Natural killer cell treated with Interleukin-12 subunit alpha and Interleukin-12 subunit beta and Interleukin-15 and Interleukin-18, amount 100 ng/mL, for 72 hours (primary cell): ENCODE measurements around the gene DGCR8. TPM values are rescaled to one million over a fixed set of nuclear protein-coding genes. Genes with fewer than 3 reads are reported as not detected.

ENCODE experiments used
- ATAC-seq, 2 donors: fragments of 150-1000 bp; cut with Tn5 transposase in 1 of 2; sonication (Bioruptor Pico), chemical (Tn5 transposase) in 1 of 2; 2 replicates each; pipeline ENCODE4 v1.10.0; 2021
- DNase-seq: peaks from one replicate; pipeline ENCODE4 v3.0.0; 2022; ENCODE audit warnings: low spot score
- H3K27ac Mint-ChIP-seq, 2 donors: 1 replicate in 1 of 2; 2 replicates in 1 of 2; pipeline ENCODE4 v1.8.0; 2022; ENCODE audit warnings: mixed read lengths in 2 of 2, mild to moderate bottlenecking in 1 of 2, moderate library complexity in 1 of 2
- H3K27me3 Mint-ChIP-seq, 2 donors: 1 replicate in 1 of 2; 2 replicates in 1 of 2; pipeline ENCODE4 v1.8.0; 2022; ENCODE audit warnings: mixed read lengths in 2 of 2
- H3K36me3 Mint-ChIP-seq: one replicate; pipeline ENCODE4 v1.8.0; 2022; ENCODE audit warnings: mixed read lengths
- H3K4me1 Mint-ChIP-seq, 2 donors: 1 replicate in 1 of 2; 2 replicates in 1 of 2; pipeline ENCODE4 v1.8.0; 2022; ENCODE audit warnings: low read depth in 2 of 2, mixed read lengths in 2 of 2, mild to moderate bottlenecking in 1 of 2
- H3K4me3 Mint-ChIP-seq: one replicate; pipeline ENCODE4 v1.8.0; 2022; ENCODE audit warnings: mixed read lengths
- H3K9me3 Mint-ChIP-seq: 2 replicates; pipeline ENCODE4 v1.8.0; 2022; ENCODE audit warnings: mixed read lengths
- total RNA-seq, 2 donors: library from RNA; stranded (reverse); gene quantifications; one replicate each; pipeline ENCODE4 v1.2.3, GENCODE V29; 2022

DGCR8 gene
- total RNA-seq, 2 donors from 2014 or later: 60.1 to 89.5 TPM

DNA sequence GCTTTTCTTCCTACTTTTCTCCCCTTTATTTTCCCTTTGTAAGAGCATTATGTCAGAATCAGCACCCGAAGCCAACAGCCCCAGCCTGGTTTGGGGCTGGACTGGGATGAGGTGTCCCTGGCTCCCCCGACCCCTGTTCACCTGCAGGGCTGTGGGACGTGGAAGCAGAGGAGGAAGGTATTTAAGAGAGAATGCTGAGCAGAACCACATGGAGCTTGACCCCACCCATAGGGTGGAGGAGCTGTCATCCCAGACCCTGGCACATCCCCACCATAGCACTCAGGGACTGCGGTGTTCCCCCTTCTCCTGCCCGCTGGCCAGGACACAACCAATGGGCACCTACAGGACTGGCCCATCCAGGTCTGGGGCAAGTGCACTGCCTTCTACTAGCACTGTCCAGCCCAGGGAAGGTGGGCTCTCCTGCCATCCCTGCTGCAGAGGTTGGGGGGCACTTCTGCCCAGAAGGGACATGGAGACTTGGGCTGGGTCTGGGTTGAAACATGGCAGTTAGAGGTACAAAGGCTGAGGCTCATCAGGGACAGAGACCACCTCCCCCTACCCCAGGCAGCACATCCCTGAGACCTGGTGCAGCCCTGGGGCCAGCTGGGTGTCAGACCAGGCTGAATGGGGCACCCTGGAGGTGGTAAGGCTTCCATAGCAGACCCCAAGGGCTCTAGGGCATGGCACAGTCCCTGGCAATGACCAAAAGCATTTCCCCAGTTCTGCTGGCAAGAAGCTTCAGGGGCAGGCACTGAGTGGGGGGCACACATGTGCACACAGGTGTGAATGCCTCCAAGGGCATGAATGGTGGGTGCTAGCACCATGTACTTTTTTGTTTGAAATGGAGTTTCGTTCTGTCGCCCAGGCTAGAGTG is 39.5 kb upstream of the DGCR8 start:
- ATAC-seq (peak; percentile 3 to 25), DNase-seq (no peak)
- Mint-ChIP-seq H3K9me3 (no peaks in the 10 kb centered on the region), H3K4me1 (peaks cover 9 to 12% of the 10 kb centered on the region in 2 donors), H3K36me3 (peaks cover 1% of the 10 kb centered on the region), H3K4me3 (no peak overlapping the region), H3K27me3 (no peaks in the 10 kb centered on the region), H3K27ac (no peak overlapping the region)

DNA sequence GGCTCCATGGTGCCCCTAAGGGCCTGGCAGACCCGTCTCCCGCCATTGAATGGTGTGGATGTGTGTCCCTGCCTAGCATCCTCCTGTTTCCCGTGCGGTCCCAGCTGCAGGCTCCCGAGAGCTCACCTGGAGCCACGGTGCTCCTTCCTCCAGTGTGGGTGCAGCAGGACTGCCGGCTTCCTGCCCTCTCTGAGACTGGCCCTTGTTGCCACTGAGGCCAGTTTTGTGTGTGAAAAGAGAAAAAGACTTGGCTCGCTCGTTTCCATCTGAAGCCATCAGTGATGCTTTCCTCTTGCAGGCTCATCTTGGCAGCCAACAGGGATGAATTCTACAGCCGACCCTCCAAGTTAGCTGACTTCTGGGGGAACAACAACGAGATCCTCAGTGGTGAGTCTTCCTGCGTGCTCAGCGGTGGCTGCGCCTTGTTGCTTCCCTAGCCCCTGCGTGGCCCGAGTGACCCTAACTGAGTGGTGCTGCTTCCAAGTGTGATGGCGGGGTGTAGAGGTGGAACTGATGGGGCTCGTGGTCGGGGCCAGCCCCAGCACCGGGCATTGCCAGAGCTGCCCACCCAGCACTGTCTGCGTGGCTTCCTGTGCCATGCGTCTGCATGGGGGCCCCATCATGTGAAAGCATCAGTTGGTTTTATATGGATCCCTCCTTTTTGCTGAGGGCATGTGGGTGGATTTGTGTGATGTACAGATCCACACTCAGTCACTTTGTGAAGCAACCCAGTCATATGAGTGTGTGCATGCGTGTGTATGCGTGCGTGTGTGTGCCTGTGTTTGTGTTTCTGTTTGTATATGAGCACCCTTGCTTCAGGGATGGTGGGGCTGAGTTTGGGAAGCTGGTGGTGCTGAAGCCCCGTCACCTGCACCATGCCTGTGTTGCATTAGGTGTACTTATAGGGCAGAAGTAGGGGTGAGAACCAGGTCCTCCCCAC is 36.7 kb upstream of the DGCR8 start:
- Mint-ChIP-seq H3K9me3 (no peaks in the 10 kb centered on the region), H3K36me3 (peaks cover 6% of the 10 kb centered on the region), H3K4me3 (no peak overlapping the region), H3K27me3 (no peaks in the 10 kb centered on the region), H3K27ac (no peak overlapping the region), H3K4me1 (peaks cover 0 to 6% of the 10 kb centered on the region in 2 donors)
- no peak for ATAC-seq
- no peak for DNase-seq

DNA sequence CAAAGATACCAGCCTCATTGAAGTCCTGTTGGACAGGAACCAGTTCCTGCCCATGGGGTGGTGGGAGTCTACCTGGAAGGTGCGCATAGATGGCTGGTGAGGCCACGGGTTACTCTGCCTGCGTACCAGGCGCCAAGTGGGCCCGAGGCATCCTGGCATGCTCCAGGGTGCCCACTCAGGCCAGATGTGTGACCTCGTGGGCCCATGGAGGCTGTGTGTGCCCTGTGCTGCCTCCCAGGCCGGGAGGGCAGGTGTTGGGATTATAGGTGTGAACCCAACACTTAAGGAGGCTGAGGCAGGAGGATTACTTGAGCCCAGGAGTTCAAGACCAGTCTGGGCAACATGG is 36.1 kb upstream of the DGCR8 start:
- no peak for DNase-seq
- no peaks in the 10 kb centered on the region for H3K9me3 Mint-ChIP-seq
- H3K4me3 Mint-ChIP-seq: no peak overlapping the region
- H3K27ac Mint-ChIP-seq: no peak overlapping the region
- no peaks in the 10 kb centered on the region for H3K27me3 Mint-ChIP-seq
- H3K4me1 Mint-ChIP-seq: peaks cover 0 to 7% of the 10 kb centered on the region in 2 donors
- no peak for ATAC-seq
- peaks cover 10% of the 10 kb centered on the region for H3K36me3 Mint-ChIP-seq

DNA sequence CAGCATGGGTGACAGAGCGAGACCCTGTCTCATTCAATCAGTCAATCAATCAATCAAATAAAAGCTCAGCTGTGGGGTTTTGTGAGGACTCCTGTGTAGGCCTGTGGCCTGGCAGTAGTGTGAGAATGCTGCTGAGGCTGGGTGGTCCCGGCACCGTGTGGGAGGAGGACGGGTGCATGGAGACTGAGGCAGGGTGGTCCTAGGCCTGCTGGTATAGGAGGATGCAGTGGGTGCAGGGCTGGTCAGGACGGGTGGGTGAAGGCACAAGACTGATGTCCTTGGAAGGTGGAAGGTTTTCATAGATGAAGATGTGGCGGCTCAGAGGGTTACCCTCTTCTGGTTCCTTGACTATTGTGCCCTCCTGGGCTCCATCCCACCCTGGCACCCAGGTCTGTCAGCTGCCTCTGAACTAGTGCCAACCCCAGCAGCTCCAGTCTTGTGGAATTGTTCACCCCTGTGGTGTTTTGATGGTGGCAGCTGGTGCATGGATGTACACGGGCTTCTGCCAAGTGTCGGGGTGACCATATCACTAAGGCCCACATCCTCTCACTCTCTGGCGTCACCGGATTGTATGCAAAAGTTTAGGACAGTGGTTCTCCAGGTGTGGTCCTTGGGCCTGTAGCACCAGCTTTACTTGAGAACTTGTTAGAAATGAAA is 35.4 kb upstream of the DGCR8 start:
- Mint-ChIP-seq H3K9me3 (no peaks in the 10 kb centered on the region), H3K36me3 (peaks cover 12% of the 10 kb centered on the region), H3K4me3 (no peak overlapping the region), H3K27me3 (no peaks in the 10 kb centered on the region), H3K27ac (no peak overlapping the region), H3K4me1 (peaks cover 0 to 10% of the 10 kb centered on the region in 2 donors)
- ATAC-seq: peak in 1 of 2 donors; percentile 52
- DNase-seq: no peak

DNA sequence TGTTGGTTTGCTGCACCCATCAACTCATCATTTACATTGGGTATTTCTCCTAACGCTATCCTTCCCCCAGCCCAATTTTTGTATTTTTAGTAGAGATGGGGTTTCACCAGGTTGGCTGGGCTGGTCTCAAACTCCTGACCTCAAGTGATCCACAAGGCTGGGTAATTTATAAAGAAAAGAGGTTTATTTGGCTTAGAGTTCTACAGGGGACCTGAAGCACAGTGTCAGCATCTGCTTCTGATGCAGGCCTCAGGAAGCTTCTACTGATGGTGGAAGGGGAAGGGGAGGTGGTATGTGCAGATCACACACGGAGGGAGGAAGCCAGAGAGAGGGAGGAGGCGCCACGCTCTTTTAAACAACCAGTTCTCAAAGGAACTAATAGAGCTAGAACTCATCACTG is 33.3 kb upstream of the DGCR8 start:
- no peak for ATAC-seq
- Mint-ChIP-seq H3K4me3 (no peak overlapping the region), H3K27me3 (no peaks in the 10 kb centered on the region), H3K27ac (no peak overlapping the region), H3K36me3 (peaks cover 12% of the 10 kb centered on the region), H3K9me3 (no peaks in the 10 kb centered on the region), H3K4me1 (peaks cover 0 to 10% of the 10 kb centered on the region in 2 donors)
- no peak for DNase-seq

DNA sequence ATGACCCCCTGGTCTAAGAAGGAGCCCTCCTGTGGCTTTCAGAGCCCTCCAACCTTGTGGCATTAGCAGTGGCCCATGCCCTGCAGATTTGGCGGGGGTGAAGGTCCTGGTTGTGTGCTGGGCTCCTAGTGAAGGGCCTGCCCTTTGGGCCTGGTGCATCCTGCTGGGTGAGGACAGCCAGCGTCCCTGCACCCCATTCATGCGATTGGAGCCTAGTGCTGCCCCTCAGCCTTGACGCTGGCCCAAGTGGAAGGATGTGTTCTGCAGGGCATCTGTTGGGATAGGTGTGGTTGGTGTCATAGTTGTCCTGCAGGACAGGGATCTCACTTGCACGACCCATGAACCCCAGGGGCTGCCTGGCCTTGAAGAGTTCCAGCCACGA is 28.1 kb upstream of the DGCR8 start:
- DNase-seq: no peak
- Mint-ChIP-seq H3K9me3 (no peaks in the 10 kb centered on the region), H3K4me1 (peaks cover 0 to 4% of the 10 kb centered on the region in 2 donors), H3K36me3 (peaks cover 5% of the 10 kb centered on the region), H3K4me3 (no peak overlapping the region), H3K27me3 (no peaks in the 10 kb centered on the region), H3K27ac (no peak overlapping the region)
- peak in 1 of 2 donors; percentile 16 for ATAC-seq

DNA sequence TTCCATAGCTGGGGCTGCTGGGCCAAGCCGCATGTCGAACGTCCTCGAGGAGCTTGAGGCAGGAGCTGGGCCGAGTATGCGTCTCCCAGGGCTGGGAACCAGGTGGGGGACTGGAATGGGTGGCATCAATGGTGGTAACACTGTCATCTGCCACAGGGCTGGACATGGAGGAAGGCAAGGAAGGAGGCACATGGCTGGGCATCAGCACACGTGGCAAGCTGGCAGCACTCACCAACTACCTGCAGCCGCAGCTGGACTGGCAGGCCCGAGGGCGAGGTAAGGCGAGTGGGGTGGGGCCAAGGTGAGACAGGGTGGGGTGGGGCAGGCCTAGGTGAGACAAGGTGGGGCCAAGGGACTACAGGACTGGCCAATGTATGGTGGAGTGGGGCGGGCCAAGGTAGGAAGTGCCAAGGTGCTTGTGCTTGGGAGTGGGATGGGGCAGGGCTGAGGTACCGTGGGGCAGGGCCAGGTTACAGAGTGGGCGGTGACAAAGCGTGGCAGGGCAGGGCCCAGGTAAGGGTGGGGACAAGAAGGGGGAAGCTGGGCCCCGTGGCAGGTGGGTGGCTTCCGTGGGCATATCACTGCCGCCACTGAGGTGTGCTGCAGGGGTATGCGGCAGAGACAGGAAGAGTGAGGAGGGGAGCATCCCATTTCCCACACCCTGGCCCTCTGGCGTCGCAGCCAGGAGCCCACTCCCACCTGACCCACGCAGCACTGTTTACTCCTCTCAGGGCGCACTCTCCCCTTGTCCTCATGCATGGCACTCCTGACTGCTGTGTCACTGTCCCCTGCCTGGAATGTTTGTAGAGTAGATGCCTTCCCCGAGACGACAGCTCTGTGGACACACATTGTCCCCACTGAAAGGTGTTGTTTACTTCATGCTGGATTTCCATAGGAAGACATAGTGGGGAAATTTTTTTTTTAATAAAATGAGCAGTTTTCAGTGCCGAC is 27.5 kb upstream of the DGCR8 start:
- Mint-ChIP-seq H3K27me3 (no peaks in the 10 kb centered on the region), H3K4me1 (peaks cover 0 to 4% of the 10 kb centered on the region in 2 donors), H3K27ac (no peak overlapping the region), H3K36me3 (peaks cover 5% of the 10 kb centered on the region), H3K9me3 (no peaks in the 10 kb centered on the region), H3K4me3 (no peak overlapping the region)
- DNase-seq (no peak), ATAC-seq (peak in 1 of 2 donors; percentile 45)

DNA sequence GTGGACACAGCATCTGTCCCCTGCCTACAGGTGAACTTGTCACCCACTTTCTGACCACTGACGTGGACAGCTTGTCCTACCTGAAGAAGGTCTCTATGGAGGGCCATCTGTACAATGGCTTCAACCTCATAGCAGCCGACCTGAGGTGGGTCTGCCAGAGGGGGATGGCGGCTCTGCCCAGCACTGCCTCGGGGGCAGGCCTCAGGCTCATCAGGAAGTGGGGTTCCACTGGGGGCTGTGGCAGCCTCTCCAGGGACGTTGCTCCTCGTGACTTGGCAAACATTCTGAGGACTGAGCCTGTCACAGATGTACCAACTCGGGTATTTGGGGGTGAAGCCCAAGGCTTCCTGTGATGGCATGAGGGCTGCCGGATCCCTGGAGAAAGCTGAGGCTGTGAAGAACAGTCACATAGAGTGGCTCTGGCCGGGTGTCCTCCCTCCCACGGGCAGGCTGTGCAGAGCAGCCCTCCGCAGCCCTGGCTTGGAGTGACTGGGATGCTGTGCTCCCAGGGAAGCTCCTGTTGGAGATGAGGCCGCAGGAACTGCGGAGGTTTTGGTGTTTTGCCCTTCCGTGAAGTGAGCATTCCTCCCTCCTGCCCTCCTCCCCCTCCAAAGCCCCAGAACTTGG is 26.5 kb upstream of the DGCR8 start:
- Mint-ChIP-seq H3K36me3 (peaks cover 5% of the 10 kb centered on the region), H3K4me1 (peaks cover 4 to 6% of the 10 kb centered on the region in 2 donors), H3K27me3 (no peaks in the 10 kb centered on the region), H3K9me3 (no peaks in the 10 kb centered on the region), H3K4me3 (no peak overlapping the region), H3K27ac (no peak overlapping the region)
- no peak for ATAC-seq
- DNase-seq: no peak

DNA sequence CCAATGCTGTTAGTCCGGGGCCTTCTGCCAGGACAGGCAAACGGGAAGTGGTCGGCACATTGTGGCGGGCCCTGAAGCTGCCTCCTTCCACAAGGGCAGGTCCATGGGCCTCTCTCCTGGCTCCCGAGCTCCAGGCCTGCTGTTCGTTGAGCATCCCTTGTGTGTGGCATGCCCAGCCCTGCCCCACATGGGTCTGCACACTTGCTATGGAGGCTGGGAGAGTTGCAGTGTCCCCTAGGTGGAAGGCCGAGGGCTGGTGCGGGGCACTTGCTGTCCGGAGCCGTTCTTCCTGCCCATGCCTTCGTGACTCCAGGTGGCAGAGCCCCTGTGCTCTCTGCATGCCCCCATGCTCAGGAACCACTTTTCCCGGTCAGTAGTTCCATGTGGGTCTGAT is 26.0 kb upstream of the DGCR8 start:
- H3K4me1 Mint-ChIP-seq: peaks cover 8 to 10% of the 10 kb centered on the region in 2 donors
- no peaks in the 10 kb centered on the region for H3K9me3 Mint-ChIP-seq
- DNase-seq (no peak), ATAC-seq (no peak)
- no peaks in the 10 kb centered on the region for H3K27me3 Mint-ChIP-seq
- no peak overlapping the region for H3K27ac Mint-ChIP-seq
- peaks cover 2% of the 10 kb centered on the region for H3K36me3 Mint-ChIP-seq
- no peak overlapping the region for H3K4me3 Mint-ChIP-seq

DNA sequence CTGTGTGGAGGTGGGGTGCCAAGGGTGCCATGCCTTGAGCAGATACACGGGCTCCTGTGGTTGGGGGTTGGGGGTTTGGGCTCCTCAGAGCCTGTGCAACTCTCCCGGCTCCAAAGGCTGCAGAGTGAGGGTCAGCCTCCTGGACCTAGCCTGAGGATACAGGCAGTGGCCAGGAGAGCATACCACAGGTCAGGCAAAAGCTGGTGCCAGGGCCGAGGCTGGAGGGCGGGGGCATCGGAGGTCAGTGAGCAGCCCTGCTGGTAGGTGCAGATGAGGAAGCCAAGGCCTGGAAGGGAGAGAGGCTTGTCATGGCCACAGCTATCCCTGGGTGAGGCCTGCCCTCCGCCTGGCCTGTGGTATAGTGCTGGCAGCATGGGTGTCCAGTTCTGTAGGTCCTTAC is 25.6 kb upstream of the DGCR8 start:
- ATAC-seq: no peak
- Mint-ChIP-seq H3K9me3 (no peaks in the 10 kb centered on the region), H3K4me1 (peaks cover 10 to 15% of the 10 kb centered on the region in 2 donors), H3K27ac (no peak overlapping the region), H3K4me3 (no peak overlapping the region), H3K36me3 (no peaks in the 10 kb centered on the region), H3K27me3 (no peaks in the 10 kb centered on the region)
- DNase-seq: no peak

DNA sequence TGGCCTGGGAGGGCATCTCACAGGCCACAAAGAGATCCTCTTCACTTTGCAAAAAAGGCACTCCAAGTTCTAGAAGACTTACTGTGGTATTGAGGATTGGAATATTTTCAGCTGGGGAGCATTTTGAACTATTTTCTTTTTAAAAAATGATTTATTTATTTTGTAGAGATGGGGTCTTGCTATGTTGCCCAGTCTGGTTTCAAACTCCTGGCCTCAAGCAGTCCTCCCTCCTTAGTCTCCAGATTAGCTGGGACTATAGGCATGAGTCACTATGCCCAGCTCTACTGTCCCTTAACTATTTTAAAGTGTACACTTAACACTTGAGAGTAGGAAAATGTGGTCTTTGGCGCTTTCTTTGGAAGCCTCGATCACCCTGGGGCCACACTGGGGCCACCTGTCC is 24.9 kb upstream of the DGCR8 start:
- no peaks in the 10 kb centered on the region for H3K36me3 Mint-ChIP-seq
- H3K4me1 Mint-ChIP-seq: peaks cover 14 to 18% of the 10 kb centered on the region in 2 donors
- H3K27me3 Mint-ChIP-seq: no peaks in the 10 kb centered on the region
- no peak for ATAC-seq
- H3K27ac Mint-ChIP-seq: no peak overlapping the region
- H3K9me3 Mint-ChIP-seq: no peaks in the 10 kb centered on the region
- H3K4me3 Mint-ChIP-seq: no peak overlapping the region
- DNase-seq: no peak

DNA sequence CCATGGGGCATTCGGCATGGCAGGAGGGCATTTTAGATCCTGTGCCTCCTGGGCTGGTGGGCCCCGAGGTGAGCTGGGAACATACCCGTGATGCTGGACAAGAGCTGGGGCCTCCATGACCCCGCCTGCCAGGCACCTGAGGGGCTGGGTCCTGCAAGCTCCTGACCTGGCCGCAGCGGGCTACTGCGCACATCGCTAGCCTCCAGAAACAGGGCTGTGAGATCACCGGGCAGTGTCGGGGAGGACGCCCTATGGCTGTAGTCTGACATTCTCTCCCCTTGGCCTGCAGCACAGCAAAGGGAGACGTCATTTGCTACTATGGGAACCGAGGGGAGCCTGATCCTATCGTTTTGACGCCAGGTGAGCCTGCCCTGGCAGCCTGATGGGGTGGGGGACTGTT is 24.4 kb upstream of the DGCR8 start:
- no peaks in the 10 kb centered on the region for H3K36me3 Mint-ChIP-seq
- ATAC-seq (no peak), DNase-seq (no peak)
- H3K27ac Mint-ChIP-seq: no peak overlapping the region
- no peak overlapping the region for H3K4me3 Mint-ChIP-seq
- no peaks in the 10 kb centered on the region for H3K27me3 Mint-ChIP-seq
- peaks cover 14 to 18% of the 10 kb centered on the region in 2 donors for H3K4me1 Mint-ChIP-seq
- no peaks in the 10 kb centered on the region for H3K9me3 Mint-ChIP-seq
